PC-9 (cell line): Measurements from ENCODE around the gene ATXN1. TPM values are rescaled to one million over a fixed set of nuclear protein-coding genes. Genes with fewer than 3 reads are reported as not detected.

Experiments
- BruUV-seq: library from RNA; stranded (reverse); fragments of 400-500 nt; replicated peaks from 2 replicates; lab custom pipeline; 2021; lab: Mats Ljungman, UMichigan
- CTCF ChIA-PET: fragments of 300-600 bp; sonication (Branson Sonifier 250); formaldehyde crosslinking; loops from one replicate; lab custom pipeline; 2022; ENCODE audit warnings: antibody characterized with exemption; lab: Charles Lee
- POLR2A ChIA-PET: fragments of 300-600 bp; sonication (Branson Sonifier 250); formaldehyde crosslinking; loops from one replicate; lab custom pipeline; 2022; ENCODE audit warnings: antibody characterized with exemption; ENCODE audit not compliant: unreplicated experiment; lab: Charles Lee
- DNase-seq, 2 experiments: peaks; one replicate each; pipeline versions ENCODE4 v3.0.0 to v3.0.0-alpha.2; 2015 to 2022; ENCODE audit warnings: mixed read lengths in 1 of 2
- H2AFZ ChIP-seq: fragments of 200-600 bp; sonication (generic); 2 replicates; pipeline ENCODE4 v1.8.1; 2017; ENCODE audit warnings: antibody characterized with exemption
- H3F3A ChIP-seq: fragments of 200-600 bp; sonication (generic); 2 replicates; pipeline ENCODE4 v1.8.1; 2017; ENCODE audit warnings: antibody characterized with exemption, mild to moderate bottlenecking, low read depth; ENCODE audit not compliant: insufficient read depth
- H3K27ac ChIP-seq: fragments of 200-600 bp; sonication (generic); 2 replicates; pipeline ENCODE4 v1.6.1; 2016; ENCODE audit warnings: mixed run types
- H3K27me3 ChIP-seq: fragments of 200-600 bp; sonication (generic); 2 replicates; pipeline ENCODE4 v1.6.1; 2016; ENCODE audit warnings: low read depth, mixed run types; ENCODE audit not compliant: insufficient read depth
- H3K36me3 ChIP-seq: fragments of 200-600 bp; sonication (generic); 2 replicates; pipeline ENCODE4 v1.6.1; 2016; ENCODE audit warnings: low read depth, mixed run types
- H3K4me1 ChIP-seq: fragments of 200-600 bp; sonication (generic); replicated peaks from 2 replicates; pipeline ENCODE4 v1.6.1; 2016; ENCODE audit warnings: mixed run types; ENCODE audit not compliant: insufficient read depth
- H3K4me2 ChIP-seq: fragments of 200-600 bp; sonication (generic); 2 replicates; pipeline ENCODE4 v1.6.1; 2017; ENCODE audit warnings: mixed run types
- H3K4me3 ChIP-seq: fragments of 200-600 bp; sonication (generic); 2 replicates; pipeline ENCODE4 v1.6.1; 2016; ENCODE audit warnings: mixed run types
- H3K79me2 ChIP-seq: fragments of 200-600 bp; sonication (generic); 2 replicates; pipeline ENCODE4 v1.6.1; 2017; ENCODE audit warnings: low read depth, mixed run types
- H3K9me2 ChIP-seq: fragments of 200-600 bp; sonication (generic); 2 replicates; pipeline ENCODE4 v1.8.1; 2017; ENCODE audit warnings: mild to moderate bottlenecking; ENCODE audit not compliant: insufficient read depth
- H3K9me3 ChIP-seq: fragments of 200-600 bp; sonication (generic); 2 replicates; pipeline ENCODE4 v1.8.1; 2016; ENCODE audit warnings: low read depth; ENCODE audit not compliant: insufficient read depth
- H4K20me1 ChIP-seq: fragments of 200-600 bp; sonication (generic); 2 replicates; pipeline ENCODE4 v1.8.1; 2017; ENCODE audit not compliant: insufficient read depth
- EZH2 ChIP-seq: fragments of 200-600 bp; sonication (generic); IDR thresholded peaks from 2 replicates; pipeline ENCODE4 v1.8.0; 2017; ENCODE audit warnings: antibody characterized with exemption, low read depth
- intact Hi-C: fragments of 100-400 bp; cut with micrococcal nuclease; formaldehyde crosslinking; loops from one replicate; pipeline ENCODE4 v1.10.0; 2022; ENCODE audit not compliant: unreplicated experiment
- total RNA-seq: library from RNA; stranded (reverse); gene quantifications from 2 replicates; pipeline ENCODE4 v1.2.3, GENCODE V29; 2021
- TF ChIP-seq, protein P1 (sequence below): fragments of 200-600 bp; sonication (generic); conservative IDR thresholded peaks from 2 replicates; pipeline ENCODE4 v1.6.1; 2017; ENCODE audit warnings: mixed run types, antibody characterized with exemption, mild to moderate bottlenecking, moderate library complexity

The ATXN1 gene
- total RNA-seq, 1 experiment from 2014 or later, result 42.7 TPM

DNA sequence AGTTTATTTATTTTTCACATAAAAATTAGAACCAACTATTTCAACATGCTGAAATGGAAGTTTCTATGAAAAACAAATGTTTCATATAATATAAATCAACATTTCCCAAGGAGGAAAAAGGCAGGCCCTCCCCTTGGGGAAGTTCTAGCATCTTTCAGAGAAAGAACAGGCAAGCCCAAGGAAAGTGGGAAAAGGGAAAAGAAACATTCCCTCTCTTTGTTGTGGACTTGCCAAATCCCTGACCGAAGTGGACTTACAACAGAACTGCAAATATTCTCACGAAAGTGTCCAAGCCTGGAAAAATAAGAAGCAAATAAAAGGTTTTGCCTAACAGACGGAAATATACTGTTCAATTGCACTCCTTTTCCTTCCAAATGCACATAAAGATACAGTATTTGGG is 214.4 kb downstream of the ATXN1 start:
- Histone ChIP-seq H3K79me2 (no peaks in the 10 kb centered on the region), H3K9me2 (no peaks in the 10 kb centered on the region), H3F3A (no peaks in the 10 kb centered on the region), H2AFZ (no peak overlapping the region), H3K4me2 (no peak overlapping the region), H3K36me3 (no peaks in the 10 kb centered on the region), H3K27ac (no peak overlapping the region), H3K4me3 (no peak overlapping the region), H4K20me1 (no peaks in the 10 kb centered on the region), H3K4me1 (no peaks in the 10 kb centered on the region), H3K27me3 (no peaks in the 10 kb centered on the region), H3K9me3 (no peaks in the 10 kb centered on the region)
- POLR2A ChIA-PET, result no interaction called here
- BruUV-seq, result no TSS peak
- CTCF ChIA-PET, result no interaction called here
- DNase-seq, result no peak
- TF ChIP-seq, protein P1, sequence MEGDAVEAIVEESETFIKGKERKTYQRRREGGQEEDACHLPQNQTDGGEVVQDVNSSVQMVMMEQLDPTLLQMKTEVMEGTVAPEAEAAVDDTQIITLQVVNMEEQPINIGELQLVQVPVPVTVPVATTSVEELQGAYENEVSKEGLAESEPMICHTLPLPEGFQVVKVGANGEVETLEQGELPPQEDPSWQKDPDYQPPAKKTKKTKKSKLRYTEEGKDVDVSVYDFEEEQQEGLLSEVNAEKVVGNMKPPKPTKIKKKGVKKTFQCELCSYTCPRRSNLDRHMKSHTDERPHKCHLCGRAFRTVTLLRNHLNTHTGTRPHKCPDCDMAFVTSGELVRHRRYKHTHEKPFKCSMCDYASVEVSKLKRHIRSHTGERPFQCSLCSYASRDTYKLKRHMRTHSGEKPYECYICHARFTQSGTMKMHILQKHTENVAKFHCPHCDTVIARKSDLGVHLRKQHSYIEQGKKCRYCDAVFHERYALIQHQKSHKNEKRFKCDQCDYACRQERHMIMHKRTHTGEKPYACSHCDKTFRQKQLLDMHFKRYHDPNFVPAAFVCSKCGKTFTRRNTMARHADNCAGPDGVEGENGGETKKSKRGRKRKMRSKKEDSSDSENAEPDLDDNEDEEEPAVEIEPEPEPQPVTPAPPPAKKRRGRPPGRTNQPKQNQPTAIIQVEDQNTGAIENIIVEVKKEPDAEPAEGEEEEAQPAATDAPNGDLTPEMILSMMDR, result no peak
- no peak for TF ChIP-seq EZH2
- intact Hi-C loops, result no loop called here

DNA sequence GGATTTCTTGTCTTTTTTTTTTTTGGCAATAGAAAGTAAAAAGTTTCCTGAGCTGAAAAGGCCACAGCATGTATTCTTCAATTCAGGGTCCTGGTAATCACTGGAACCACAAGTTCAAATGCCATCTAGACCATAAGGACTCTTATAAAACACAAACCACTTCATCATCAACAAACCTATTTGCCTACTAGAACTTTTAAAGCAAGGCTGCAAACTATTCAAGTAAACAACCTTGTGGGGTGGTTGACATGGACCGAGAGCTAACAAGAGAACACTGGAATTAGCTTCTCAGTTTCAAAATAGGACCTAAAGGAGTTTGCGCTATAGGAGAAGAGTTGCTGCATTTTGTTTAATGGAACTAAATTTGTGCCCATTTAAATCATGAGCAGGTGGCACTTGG is 215.9 kb downstream of the ATXN1 start:
- H3K79me2 ChIP-seq, result no peaks in the 10 kb centered on the region
- BruUV-seq, result no TSS peak
- no peaks in the 10 kb centered on the region for H3F3A ChIP-seq
- no peak overlapping the region for H3K4me3 ChIP-seq
- H3K27ac ChIP-seq, result no peak overlapping the region
- no peaks in the 10 kb centered on the region for H3K27me3 ChIP-seq
- H3K4me1 ChIP-seq, result no peaks in the 10 kb centered on the region
- ChIA-PET CTCF (no interaction called here), POLR2A (interaction anchor here (0.6 kb wide), 2 partner anchors 113 to 284 kb away, joined by 4 read pairs; no protein-coding TSS in a partner anchor)
- no peak overlapping the region for H3K4me2 ChIP-seq
- no peaks in the 10 kb centered on the region for H3K9me2 ChIP-seq
- H3K9me3 ChIP-seq, result no peaks in the 10 kb centered on the region
- no peak for DNase-seq
- no peaks in the 10 kb centered on the region for H4K20me1 ChIP-seq
- H3K36me3 ChIP-seq, result no peaks in the 10 kb centered on the region
- intact Hi-C loops, result no loop called here
- no peak overlapping the region for H2AFZ ChIP-seq
- TF ChIP-seq EZH2, result no peak

DNA sequence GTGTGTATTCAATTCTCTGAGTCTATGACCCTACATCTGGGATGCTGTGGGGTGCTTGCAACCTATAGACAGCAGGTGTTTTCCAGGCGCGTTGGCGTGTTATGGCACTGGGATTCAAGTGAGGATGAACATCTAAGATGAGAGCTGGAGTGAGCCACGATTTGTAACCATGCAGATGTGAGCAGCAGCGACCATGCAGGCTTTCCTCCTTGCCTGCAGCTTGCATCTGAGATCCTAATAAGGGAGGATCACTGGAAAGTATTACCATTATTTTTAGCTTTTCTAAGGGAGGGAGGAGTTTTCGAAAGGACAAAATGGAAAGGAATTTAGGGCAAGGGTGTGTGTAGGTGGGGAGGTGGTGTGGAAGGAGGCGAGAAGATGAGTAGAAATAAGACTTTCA is 216.7 kb downstream of the ATXN1 start:
- Histone ChIP-seq H3K4me2 (no peak overlapping the region), H3K4me3 (no peak overlapping the region), H2AFZ (no peak overlapping the region), H3K4me1 (peaks cover 1% of the 10 kb centered on the region; the same call in 1 of the 2 replicates), H3K27ac (no peak overlapping the region), H3K27me3 (no peaks in the 10 kb centered on the region), H3K9me2 (no peaks in the 10 kb centered on the region), H3K9me3 (no peaks in the 10 kb centered on the region), H4K20me1 (no peaks in the 10 kb centered on the region), H3F3A (no peaks in the 10 kb centered on the region), H3K79me2 (no peaks in the 10 kb centered on the region), H3K36me3 (no peaks in the 10 kb centered on the region)
- no peak for DNase-seq
- TF ChIP-seq, protein P1, result no peak
- no peak for TF ChIP-seq EZH2
- ChIA-PET POLR2A (interaction anchor here (0.5 to 0.6 kb wide), 2 partner anchors 56 to 417 kb away, joined by 6 to 7 read pairs; no protein-coding TSS in a partner anchor), CTCF (no interaction called here)
- BruUV-seq, result no TSS peak
- intact Hi-C loops, result no loop called here

DNA sequence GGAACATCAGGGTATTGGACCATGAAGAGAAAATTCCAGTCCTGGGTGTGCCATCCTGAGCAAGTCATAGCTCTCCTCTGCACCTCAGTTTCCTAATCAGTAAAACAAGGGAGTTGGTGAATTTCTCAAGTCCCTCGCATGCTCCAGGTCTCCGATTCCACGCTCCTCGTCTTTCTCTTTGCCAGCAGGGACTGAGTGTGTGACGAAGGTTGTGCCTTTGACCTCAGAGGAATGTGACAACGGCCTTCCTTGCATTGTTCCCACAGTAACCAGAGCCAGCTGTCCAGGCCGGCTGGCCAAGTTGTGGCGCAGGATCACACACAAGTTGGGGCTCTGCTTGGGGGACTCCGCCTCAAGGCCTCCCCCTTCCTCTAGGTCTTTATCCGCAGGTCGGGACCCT is 217.3 kb downstream of the ATXN1 start:
- Histone ChIP-seq H3K79me2 (no peaks in the 10 kb centered on the region), H3K27me3 (no peaks in the 10 kb centered on the region), H4K20me1 (no peaks in the 10 kb centered on the region), H3K36me3 (no peaks in the 10 kb centered on the region), H3K4me3 (no peak overlapping the region), H3K9me2 (no peaks in the 10 kb centered on the region), H3K4me1 (peaks cover 6% of the 10 kb centered on the region; the same call in 1 of the 2 replicates), H3K4me2 (no peak overlapping the region), H3K27ac (no peak overlapping the region), H3F3A (no peaks in the 10 kb centered on the region), H3K9me3 (no peaks in the 10 kb centered on the region), H2AFZ (no peak overlapping the region)
- CTCF ChIA-PET, result no interaction called here
- POLR2A ChIA-PET, result interaction anchor here (0.6 kb wide), 1 partner anchor 418 kb away, joined by 6 read pairs; no protein-coding TSS in a partner anchor
- no TSS peak for BruUV-seq
- DNase-seq, result no peak
- TF ChIP-seq, protein P1, result no peak
- TF ChIP-seq EZH2, result no peak
- intact Hi-C loops, result no loop called here
